SK-N-SH (cell line): ENCODE measurements around the gene STXBP6. TPM values are rescaled to one million over a fixed set of nuclear protein-coding genes. Genes with fewer than 3 reads are reported as not detected.

Experiments used
- CTCF ChIA-PET: fragments of 300-600, 350-600 bp; formaldehyde crosslinking; extraction: SDS; loops from one replicate; lab custom pipeline; 2021; lab: Yijun Ruan, JAX
- POLR2A ChIA-PET: fragments of 350-600 bp; sonication (Branson Sonifier 250); formaldehyde crosslinking; extraction: SDS; loops from one replicate; lab custom pipeline; 2020; ENCODE audit warnings: antibody characterized with exemption, inconsistent platforms; lab: Yijun Ruan, JAX
- DNase-seq: peaks from one replicate; pipeline ENCODE4 v3.0.0; 2012
- H2AFZ ChIP-seq: fragments of 200-600 bp; sonication (generic); 2 replicates; pipeline ENCODE4 v1.8.1; 2016; ENCODE audit warnings: antibody characterized with exemption, mild to moderate bottlenecking, low read depth
- H3F3A ChIP-seq: fragments of 200-600 bp; sonication (generic); replicated peaks from 2 replicates; pipeline ENCODE3; 2016; ENCODE audit warnings: antibody characterized with exemption, mild to moderate bottlenecking; ENCODE audit not compliant: insufficient read depth
- H3K27ac ChIP-seq, 2 experiments: fragments of 200-500 bp in 1 of 2; fragments of 200-600 bp in 1 of 2; sonication (Bioruptor generic) in 1 of 2; sonication (generic), shearing (Covaris generic) in 1 of 2; 2 replicates each; pipeline versions ENCODE4 v1.5.1 to v1.6.1; 2014 to 2016; ENCODE audit warnings: low read depth in 2 of 2, inconsistent platforms in 1 of 2, low read length in 1 of 2, mild to moderate bottlenecking in 1 of 2, mixed read lengths in 1 of 2
- H3K27me3 ChIP-seq: fragments of 200-600 bp; sonication (generic), shearing (Covaris generic); 2 replicates; pipeline ENCODE4 v1.6.1; 2016; ENCODE audit warnings: mixed run types; ENCODE audit not compliant: insufficient read depth
- H3K36me3 ChIP-seq, 2 experiments: fragments of 200-500 bp in 1 of 2; fragments of 200-600 bp in 1 of 2; sonication (Bioruptor generic) in 1 of 2; sonication (generic) in 1 of 2; replicated peaks in 1 of 2; 2 replicates each; pipeline versions ENCODE3 to v1.5.1; 2014 to 2016; ENCODE audit warnings: low read length in 1 of 2, mild to moderate bottlenecking in 1 of 2; ENCODE audit not compliant: insufficient read depth in 2 of 2, control insufficient read depth in 1 of 2
- H3K4me1 ChIP-seq, 2 experiments: fragments of 200-500 bp in 1 of 2; fragments of 200-600 bp in 1 of 2; sonication (Bioruptor generic) in 1 of 2; sonication (generic), shearing (Covaris generic) in 1 of 2; 2 replicates each; pipeline versions ENCODE4 v1.5.1 to v1.6.1; 2014 to 2016; ENCODE audit warnings: low read depth in 1 of 2, low read length in 1 of 2, mixed run types in 1 of 2; ENCODE audit not compliant: insufficient read depth in 2 of 2, control insufficient read depth in 1 of 2
- H3K4me2 ChIP-seq: fragments of 200-600 bp; sonication (generic), shearing (Covaris generic); 2 replicates; pipeline ENCODE4 v1.6.1; 2017; ENCODE audit warnings: mixed run types
- H3K4me3 ChIP-seq, 2 experiments: fragments of 200-500 bp in 1 of 2; fragments of 200-600 bp in 1 of 2; sonication (Bioruptor generic) in 1 of 2; sonication (generic), shearing (Covaris generic) in 1 of 2; 2 replicates each; pipeline versions ENCODE4 v1.5.1 to v1.8.1; 2014 to 2016; ENCODE audit warnings: low read depth in 2 of 2, inconsistent platforms in 1 of 2, low read length in 1 of 2, mild to moderate bottlenecking in 1 of 2, mixed read lengths in 1 of 2, moderate library complexity in 1 of 2
- H3K79me2 ChIP-seq: fragments of 200-600 bp; sonication (generic); 2 replicates; pipeline ENCODE4 v1.8.1; 2017; ENCODE audit warnings: mild to moderate bottlenecking; ENCODE audit not compliant: insufficient read depth
- H3K9ac ChIP-seq: fragments of 200-600 bp; sonication (generic); 2 replicates; pipeline ENCODE4 v1.6.1; 2017; ENCODE audit warnings: mixed run types
- H3K9me2 ChIP-seq: fragments of 200-600 bp; sonication (generic); 2 replicates; pipeline ENCODE4 v1.6.1; 2017; ENCODE audit warnings: mixed run types
- H3K9me3 ChIP-seq: fragments of 200-600 bp; sonication (generic); 2 replicates; pipeline ENCODE4 v1.6.1; 2017; ENCODE audit warnings: mixed run types, mild to moderate bottlenecking, moderate library complexity
- H4K20me1 ChIP-seq: fragments of 200-600 bp; sonication (generic); 2 replicates; pipeline ENCODE4 v1.6.1; 2017; ENCODE audit warnings: mild to moderate bottlenecking, mixed run types; ENCODE audit not compliant: insufficient read depth
- EZH2phosphoT487 ChIP-seq: fragments of 200-600 bp; sonication (generic); IDR thresholded peaks from 2 replicates; pipeline ENCODE4 v1.6.1; 2017; ENCODE audit warnings: low read depth, mixed run types, mild to moderate bottlenecking, antibody characterized with exemption, moderate library complexity, borderline replicate concordance
- FOSL2 ChIP-seq: IDR thresholded peaks from 2 replicates; pipeline ENCODE4 v1.4.0; 2012; ENCODE audit warnings: low read depth, mild to moderate bottlenecking, moderate library complexity, borderline replicate concordance
- GABPA ChIP-seq: IDR thresholded peaks from 2 replicates; pipeline ENCODE4 v1.4.0; 2012; ENCODE audit warnings: low read depth, mild to moderate bottlenecking
- GATA2 ChIP-seq: sonication (generic); formaldehyde crosslinking; IDR thresholded peaks from 2 replicates; pipeline ENCODE4 v1.5.0; 2020; ENCODE audit warnings: mild to moderate bottlenecking, missing genetic modification reagents
- JUND ChIP-seq: IDR thresholded peaks from 2 replicates; pipeline ENCODE4 v1.4.0; 2012
- MXI1 ChIP-seq: IDR thresholded peaks from 2 replicates; pipeline ENCODE4 v1.6.1; 2012; ENCODE audit warnings: mild to moderate bottlenecking, low read depth, low read length, improper control_type of control experiment
- PBX3 ChIP-seq: IDR thresholded peaks from 2 replicates; pipeline ENCODE4; 2012
- RAD21 ChIP-seq: IDR thresholded peaks from 2 replicates; pipeline ENCODE4 v1.6.1; 2012; ENCODE audit warnings: mild to moderate bottlenecking, low read length
- RXRA ChIP-seq: IDR thresholded peaks from 2 replicates; pipeline ENCODE4 v1.4.0; 2012; ENCODE audit warnings: low read depth, mild to moderate bottlenecking, borderline replicate concordance
- SMC3 ChIP-seq: IDR thresholded peaks from 2 replicates; pipeline ENCODE4 v1.6.1; 2012; ENCODE audit warnings: low read depth, low read length, improper control_type of control experiment
- YY1 ChIP-seq: IDR thresholded peaks from 2 replicates; pipeline ENCODE4 v1.4.0; 2012; ENCODE audit warnings: low read depth, mild to moderate bottlenecking
- ZBTB33 ChIP-seq: IDR thresholded peaks from 2 replicates; pipeline ENCODE4 v1.4.0; 2012; ENCODE audit warnings: low read depth, borderline replicate concordance
- WGBS: methylation state at CpG from one replicate; pipeline ENCODE4 v1.1.6; 2017; ENCODE audit warnings: low lambda C conversion rate; 5-methylcytosine and 5-hydroxymethylcytosine counted together
- polyA plus RNA-seq, 3 experiments: library from polyadenylated mRNA; depleted of rRNA; stranded (reverse); fragments of >200 nt; gene quantifications; 2 replicates each; pipeline ENCODE4 v1.2.3, GENCODE V29; 2012

The STXBP6 gene
- polyA plus RNA-seq, 1 of the 3 experiments (the other 2 are of a cell fraction) = 0.16 TPM

- ChIA-PET POLR2A (no interaction called here), CTCF (interaction anchor here (1.3 kb wide), 1 partner anchor 16 kb away, joined by 3 read pairs; no protein-coding TSS in a partner anchor)
- Histone ChIP-seq H2AFZ (no peak overlapping the region), H3K9ac (no peak overlapping the region), H3F3A (peaks cover 3% of the 10 kb centered on the region), H3K36me3 (no peaks in the 10 kb centered on the region), H3K27ac (no peak overlapping the region), H3K9me2 (no peaks in the 10 kb centered on the region), H3K4me1 (no peaks in the 10 kb centered on the region), H3K4me3 (no peak overlapping the region), H3K27me3 (peaks cover 39% of the 10 kb centered on the region), H3K9me3 (no peaks in the 10 kb centered on the region), H3K79me2 (no peaks in the 10 kb centered on the region), H4K20me1 (no peaks in the 10 kb centered on the region), H3K4me2 (no peak overlapping the region)
- 15% methylated on average over 4 of the region's 4 CpGs for WGBS
- no peak for TF ChIP-seq ZBTB33
- TF ChIP-seq EZH2phosphoT487 = no peak
- no peak for TF ChIP-seq MXI1
- no peak for TF ChIP-seq RXRA
- DNase-seq = no peak
These were observed 3.0 kb upstream of the STXBP6 start for GRCh38 chr14:25052921-25053320.

GRCh38 chr14:25052385-25052784 lies 2.4 kb upstream of the STXBP6 start:
- ChIA-PET POLR2A (no interaction called here), CTCF (interaction anchor here (1.3 kb wide), 1 partner anchor 16 kb away, joined by 3 read pairs; no protein-coding TSS in a partner anchor)
- Histone ChIP-seq H3K9me2 (no peaks in the 10 kb centered on the region), H3K27ac (no peak overlapping the region), H3F3A (peaks cover 3% of the 10 kb centered on the region), H4K20me1 (no peaks in the 10 kb centered on the region), H3K79me2 (no peaks in the 10 kb centered on the region), H3K9me3 (no peaks in the 10 kb centered on the region), H3K4me1 (no peaks in the 10 kb centered on the region), H3K27me3 (peaks cover 44% of the 10 kb centered on the region), H3K4me2 (no peak overlapping the region), H3K36me3 (no peaks in the 10 kb centered on the region), H3K9ac (no peak overlapping the region), H3K4me3 (no peak overlapping the region), H2AFZ (no peak overlapping the region)
- 2% methylated on average over 2 of the region's 2 CpGs for WGBS
- TF ChIP-seq GABPA (no peak), SMC3 (no peak), PBX3 (no peak), FOSL2 (no peak), YY1 (no peak), JUND (no peak), RAD21 (no peak), GATA2 (CRISPR knock-in tag) (no peak)
- DNase-seq = no peak
